Thyroid gland (tissue), 4 donors: ENCODE data around the gene GFRA1.

ENCODE experiments used
- CTCF ChIP-seq, 6 experiments: fragments of 200-600 bp in 3 of 6; fragments of 450-650 bp in 3 of 6; sonication (generic) in 3 of 6; IDR thresholded peaks; one replicate each; pipeline ENCODE4 v1.5.1; 2016 to 2019; ENCODE audit warnings: antibody characterized with exemption in 6 of 6, mild to moderate bottlenecking in 2 of 6, inconsistent platforms in 1 of 6, moderate library complexity in 1 of 6
- POLR2A ChIP-seq, 2 donors: fragments of 450-650 bp; IDR thresholded peaks; one replicate each; pipeline ENCODE4 v1.6.1; 2017; ENCODE audit warnings: antibody characterized with exemption in 2 of 2, mild to moderate bottlenecking in 2 of 2, moderate library complexity in 1 of 2

GRCh38 chr10:116281775-116282174, 8.8 kb upstream of the GFRA1 start:
- TF ChIP-seq CTCF (IDR thresholded peaks at IDR 0.05): no peak
- TF ChIP-seq POLR2A (IDR thresholded peaks at IDR 0.05): no peak
